HG02970 (cell line): ENCODE measurements around the gene BSX.

Experiments
- ATAC-seq: cut with Tn5 transposase; IDR thresholded peaks from one replicate; pipeline ENCODE4 v1.9.1; 2021; ENCODE audit warnings: mild to moderate bottlenecking, moderate library complexity, moderate number of reproducible peaks; ENCODE audit not compliant: unreplicated experiment, low FRiP score

The BSX gene

GRCh38 chr11:122981388-122982264, at the start of gene BSX:
Gene BSX (minus strand): TSS chr11:122981834. CDS start chr11:122981671, 163 bp downstream.
- ATAC-seq, result no peak

GRCh38 chr11:123030517-123030916, 48.9 kb upstream of the BSX start:
- ATAC-seq, result no peak

- ATAC-seq, result no peak
These were observed 39.3 kb upstream of the BSX start for GRCh38 chr11:123020968-123021367.

DNA sequence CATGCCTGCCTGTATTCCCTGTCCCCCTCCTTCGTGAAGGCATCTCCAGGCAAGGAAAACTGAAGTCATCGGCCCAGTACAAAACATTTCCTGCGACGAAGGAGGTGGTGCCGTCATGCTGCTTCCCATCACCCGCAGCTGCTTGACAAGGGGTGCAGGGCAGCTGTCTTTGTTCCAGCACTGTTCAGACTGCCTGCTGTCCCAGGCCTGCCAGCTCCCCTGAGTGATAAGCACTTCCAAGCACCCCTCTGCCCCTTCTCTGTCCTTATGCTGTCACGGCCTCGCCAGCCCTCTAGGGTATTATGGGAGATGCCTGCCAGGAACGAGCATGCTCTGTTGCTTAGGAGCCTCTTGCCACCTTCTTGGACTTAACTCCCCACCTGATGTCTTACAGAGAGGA, 37.1 kb upstream of the BSX start:
- ATAC-seq, result no peak

GRCh38 chr11:123011510-123011909, 29.9 kb upstream of the BSX start:
- ATAC-seq, result no peak

DNA sequence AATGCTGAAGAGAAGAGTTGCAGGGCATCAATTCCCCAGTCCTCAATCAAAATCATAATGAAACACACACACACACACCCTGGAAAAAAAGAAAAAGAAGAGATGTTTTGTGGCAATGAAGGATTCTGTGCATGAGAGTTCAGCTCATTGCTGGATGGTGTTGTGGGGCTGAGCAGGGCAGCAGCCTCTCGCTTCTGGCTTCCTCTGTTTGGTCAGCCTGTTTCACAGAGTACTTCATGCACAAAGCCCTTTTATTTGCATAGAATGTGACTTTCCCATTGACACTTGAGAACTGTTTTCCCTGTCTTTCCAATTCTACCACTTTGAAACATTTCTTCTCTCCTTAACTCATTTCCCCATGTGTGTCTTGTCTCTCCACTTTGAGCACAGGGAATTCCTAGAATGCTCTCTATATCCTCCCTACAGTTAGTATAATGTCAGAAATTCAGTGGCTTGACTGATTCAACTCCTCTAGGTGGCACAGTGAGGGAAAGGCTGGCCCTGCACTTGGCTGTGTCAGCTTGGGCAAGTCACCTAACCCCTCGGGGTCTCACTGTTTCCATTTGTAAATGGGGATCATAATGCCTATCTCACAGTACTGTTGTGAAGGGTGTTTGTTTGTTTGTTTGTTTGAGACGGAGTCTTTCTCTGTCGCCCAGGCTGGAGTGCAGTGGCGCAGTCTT, 25.4 kb upstream of the BSX start:
- ATAC-seq, result no peak

DNA sequence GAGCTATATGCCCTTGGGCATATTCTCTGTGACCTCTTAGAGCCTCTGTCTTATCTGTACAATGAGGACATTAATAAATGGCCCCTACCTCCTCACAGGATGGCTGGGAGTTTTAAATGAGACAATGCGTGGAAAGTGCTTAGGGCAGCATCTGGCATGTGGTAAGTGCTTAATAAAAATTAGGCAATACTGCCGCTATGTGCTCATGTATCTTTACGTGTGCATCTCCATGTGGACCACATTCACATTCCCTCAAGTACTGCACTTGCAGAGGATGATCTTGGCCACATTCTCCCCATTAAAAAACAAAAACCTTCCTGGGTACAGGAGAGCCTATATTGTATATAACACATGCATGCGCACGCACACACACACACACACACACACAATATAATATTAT, 19.1 kb upstream of the BSX start:
- no peak for ATAC-seq

DNA sequence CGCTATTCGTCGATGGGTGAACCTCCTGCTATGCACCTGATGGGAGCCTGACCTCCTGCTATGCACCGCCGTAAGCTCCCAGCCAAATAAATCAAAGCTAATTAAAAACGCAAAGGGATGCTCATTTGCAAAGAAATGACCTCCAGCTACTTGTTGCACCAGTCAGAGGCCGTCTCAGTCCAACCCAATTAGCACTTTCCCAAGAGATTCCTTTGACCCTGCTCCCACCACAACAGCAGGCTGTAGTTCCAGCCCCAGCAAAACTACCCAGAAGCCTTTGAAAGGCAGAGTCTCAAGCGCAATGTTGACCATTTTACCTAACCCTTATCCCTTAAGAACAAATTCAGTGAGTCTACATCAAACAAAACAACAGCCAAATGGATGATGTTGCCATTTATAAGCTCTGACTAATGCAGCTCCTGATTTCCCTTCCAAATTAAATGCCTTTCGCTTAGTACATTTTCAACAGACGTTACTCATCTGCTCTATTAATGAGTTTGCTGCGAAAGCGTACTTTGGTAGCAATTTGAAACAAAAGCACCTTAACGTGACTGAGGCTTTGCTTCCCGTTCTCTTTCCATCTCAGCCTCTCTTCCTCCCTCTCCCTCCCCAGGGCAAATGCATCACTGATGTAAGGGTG, 17.2 kb upstream of the BSX start:
- no peak for ATAC-seq

DNA sequence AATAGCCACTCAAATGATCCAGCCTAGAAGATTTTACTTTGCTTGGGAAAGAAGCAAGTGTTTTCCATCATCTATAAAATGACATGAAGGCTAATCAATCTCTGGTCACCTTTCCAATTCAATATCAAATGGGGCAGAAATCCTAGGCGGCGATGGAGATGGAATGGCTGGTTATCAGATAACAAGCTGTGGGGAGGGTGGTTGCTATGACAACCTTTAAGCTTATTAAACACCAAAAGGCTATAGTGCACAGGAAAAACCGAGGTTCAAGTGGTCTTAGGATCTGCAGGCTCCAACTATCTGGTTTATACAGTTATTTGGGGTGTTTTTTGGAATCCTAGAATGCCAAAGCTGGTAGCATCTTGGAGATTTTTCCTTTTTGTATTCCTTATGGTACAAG, 13.9 kb upstream of the BSX start:
- no peak for ATAC-seq

GRCh38 chr11:122984186-122985011, 2.8 kb upstream of the BSX start:
- ATAC-seq, result no peak

DNA sequence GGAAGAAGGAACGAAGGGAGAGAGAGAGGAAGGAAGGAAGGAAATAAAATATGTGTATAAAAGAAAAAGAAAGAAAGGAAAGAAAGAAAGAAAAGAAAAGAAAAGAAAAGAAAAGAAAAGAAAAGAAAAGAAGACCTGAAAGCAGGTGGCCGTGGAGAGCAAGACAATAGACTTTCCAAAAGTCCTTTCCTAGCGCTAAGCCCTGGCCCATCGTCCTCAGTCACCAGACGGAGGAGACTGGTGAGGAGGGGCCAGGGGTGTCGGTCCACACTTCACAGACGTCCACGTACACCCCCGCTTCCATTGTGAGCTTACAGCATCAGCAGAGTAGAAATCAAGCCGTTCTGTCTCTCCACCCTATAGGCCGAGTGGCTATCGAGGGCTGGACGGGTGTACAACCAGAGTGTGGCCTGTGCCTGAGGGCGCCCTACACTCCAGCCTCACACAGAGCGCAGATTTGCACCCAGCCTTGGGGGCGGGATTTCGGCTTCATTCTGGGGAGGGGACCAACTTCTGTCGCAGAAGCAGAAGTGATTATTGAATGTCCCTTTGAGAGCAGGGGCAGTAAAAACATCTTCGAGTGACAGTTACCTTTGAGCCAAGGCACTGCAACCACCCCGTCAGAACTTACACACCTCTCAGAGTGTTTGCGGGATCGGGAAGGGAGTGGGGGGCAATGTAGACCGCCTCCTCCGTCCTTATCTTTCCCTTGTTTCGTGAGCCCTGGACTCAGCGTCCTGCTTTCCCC, 2.0 kb upstream of the BSX start:
- no peak for ATAC-seq

DNA sequence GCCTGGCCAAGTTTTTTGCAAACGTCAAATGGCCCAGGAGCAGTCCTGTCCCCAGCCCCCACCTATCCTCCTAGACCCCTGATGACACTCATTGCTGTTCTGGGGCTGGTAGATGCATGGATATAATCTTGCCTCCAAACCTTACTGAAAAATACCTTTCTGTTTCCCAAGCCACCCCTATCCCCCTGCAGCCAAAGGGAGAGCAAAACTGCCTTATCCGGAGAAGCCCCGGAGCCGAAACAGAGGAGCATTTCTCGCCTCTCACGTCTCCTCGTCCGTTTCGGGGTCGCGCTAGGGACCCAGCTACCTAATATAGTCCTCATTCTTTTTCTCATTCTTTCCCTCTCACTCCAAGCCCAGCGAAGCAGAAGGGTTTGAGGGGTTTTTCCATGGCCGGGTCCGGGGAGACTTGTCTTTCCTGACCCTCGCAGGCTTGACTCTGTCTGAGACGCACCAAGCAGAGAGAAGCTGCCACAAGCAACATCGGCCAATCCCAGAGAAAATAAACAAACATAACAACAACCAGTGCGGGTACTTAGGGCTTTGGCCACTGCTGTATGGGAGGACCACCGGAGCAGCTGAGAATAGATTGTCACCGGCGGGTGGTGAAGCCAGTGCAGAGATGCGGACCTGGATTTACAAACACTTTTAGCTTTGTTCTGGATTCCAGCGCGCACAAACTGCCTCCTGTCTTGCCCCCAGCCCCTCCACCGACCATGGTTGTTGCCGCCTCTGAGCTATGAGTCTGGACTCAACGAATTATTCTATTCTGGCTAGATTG, 1.6 kb downstream of the BSX start:
- no peak for ATAC-seq

DNA sequence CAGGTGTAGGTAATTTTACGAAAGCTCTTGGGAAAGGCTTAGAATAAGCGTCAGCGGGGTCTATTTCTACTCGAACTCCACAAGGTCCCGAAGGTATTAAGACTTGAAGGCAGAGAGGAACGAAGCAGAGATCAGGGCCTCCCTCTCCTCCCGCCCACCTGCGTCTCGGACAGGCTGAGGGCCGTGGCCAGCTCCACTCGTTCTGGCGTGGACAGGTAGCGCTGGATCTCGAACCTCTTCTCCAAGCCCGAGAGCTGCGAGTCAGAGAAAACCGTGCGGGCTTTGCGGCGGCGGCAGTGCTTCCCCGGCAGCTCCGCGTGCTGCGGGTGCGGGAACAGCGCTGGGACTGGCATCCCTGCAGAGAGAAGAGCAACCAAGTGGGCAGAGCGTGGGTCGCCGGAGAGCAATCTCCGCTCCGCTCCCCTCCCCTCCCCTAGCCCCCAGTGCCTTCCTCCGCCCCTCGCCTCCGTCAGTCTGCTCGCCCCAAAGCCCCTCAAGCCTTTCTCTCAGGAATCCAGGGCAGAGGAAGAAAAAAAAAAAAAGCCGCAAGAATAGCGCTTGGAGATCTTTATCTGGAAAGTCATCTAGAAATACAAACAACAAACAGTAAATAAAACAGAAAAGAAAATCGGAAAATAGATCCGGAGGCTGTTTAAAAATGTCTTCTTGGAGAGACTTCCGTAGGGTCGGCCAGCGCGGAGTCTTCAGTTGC, 2.4 kb downstream of the BSX start:
- ATAC-seq, result no peak

- no peak for ATAC-seq
These were observed 3.4 kb downstream of the BSX start for GRCh38 chr11:122978299-122978620.

DNA sequence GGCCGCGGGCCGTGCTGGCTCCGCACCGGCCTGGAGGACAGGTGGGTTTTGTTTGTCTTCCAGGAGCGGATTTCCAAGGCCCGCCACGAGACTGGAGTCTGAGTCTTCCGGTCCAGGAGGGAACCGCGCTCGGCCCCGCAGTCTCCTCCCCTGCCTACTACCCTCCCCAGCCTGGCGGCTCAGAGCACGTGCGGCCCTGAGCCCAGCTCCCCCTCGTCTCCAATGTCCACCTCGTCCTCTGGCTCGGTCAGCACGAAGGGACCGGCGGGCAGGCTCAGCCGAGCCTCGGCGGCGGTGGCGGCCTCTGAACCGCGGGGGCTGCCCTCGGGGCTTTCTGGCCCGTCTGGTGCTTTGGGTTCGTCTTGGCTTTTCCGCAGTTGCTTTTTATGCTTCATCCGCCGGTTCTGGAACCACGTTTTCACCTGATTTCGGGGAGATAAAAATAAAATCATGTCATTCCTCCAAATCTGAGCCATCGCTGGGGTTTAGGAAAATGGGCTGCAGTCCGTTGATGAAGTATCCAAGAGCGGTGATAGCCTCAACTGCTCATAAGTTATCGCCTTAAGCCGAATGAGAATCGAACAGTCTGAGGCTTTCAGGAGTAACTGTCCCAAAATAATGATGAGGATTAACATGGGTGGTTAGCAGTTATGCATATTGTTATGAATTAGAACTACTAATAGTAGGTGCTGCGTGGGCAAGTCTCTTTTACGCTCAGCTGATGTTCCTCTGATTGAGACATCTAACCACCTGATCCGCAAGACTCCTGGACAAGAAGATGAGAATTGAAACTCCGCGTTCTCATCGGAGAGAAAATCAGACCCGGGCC, 4.0 kb downstream of the BSX start:
- no peak for ATAC-seq

DNA sequence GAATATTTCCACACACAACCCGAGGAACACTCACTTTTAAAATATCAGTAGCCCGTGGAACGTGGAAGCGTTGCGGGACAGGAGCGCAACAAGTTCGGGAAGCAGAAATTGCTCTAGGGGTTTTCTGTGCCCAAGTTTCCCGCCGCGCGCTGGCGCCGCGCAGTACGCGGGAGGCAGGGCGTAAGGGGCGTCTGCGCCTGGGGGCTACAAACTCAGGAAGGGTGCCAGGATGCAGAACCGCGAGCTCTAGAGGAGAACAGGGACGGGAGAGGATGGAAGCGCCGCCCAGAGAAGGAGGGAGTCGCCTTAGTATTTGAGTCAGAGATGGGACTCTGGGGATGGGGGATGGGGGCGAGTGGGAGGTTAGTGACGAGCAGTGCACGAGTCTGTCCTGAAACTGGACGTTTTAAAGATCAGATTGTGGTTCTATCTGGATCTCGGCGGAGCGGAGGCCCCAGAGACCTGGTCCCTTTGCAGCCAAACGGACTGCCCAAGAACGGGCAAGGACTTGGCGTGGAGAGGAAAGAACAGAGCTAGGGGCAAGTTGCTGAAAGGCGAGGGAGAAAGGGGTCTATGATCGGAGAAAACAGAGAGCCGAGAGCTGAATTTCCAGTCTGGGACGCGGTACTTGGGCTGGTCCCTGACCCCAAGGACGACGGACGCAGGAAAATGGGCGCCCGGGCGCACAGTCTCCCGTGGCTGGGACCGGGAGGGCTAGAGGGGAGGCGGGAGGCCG, 4.7 kb downstream of the BSX start:
- no peak for ATAC-seq

GRCh38 chr11:122976061-122976733, 5.4 kb downstream of the BSX start:
- ATAC-seq, result no peak
